GM19452 (cell line): Measurements from ENCODE around the gene RNF126.
A peak's percentile ranks its signal among the peaks of the same experiment; 100 is the strongest.

Experiments
- ATAC-seq: cut with Tn5 transposase; IDR thresholded peaks from one replicate; pipeline ENCODE4 v1.9.1; 2021; ENCODE audit not compliant: unreplicated experiment

RNF126 gene

GRCh38 chr19:648305-648704 is 14.7 kb downstream of the RNF126 start:
- ATAC-seq = no peak

GRCh38 chr19:647566-648284 is 15.3 kb downstream of the RNF126 start:
- no peak for ATAC-seq

- ATAC-seq = no peak
These were observed 16.0 kb downstream of the RNF126 start for GRCh38 chr19:646779-647565.

DNA sequence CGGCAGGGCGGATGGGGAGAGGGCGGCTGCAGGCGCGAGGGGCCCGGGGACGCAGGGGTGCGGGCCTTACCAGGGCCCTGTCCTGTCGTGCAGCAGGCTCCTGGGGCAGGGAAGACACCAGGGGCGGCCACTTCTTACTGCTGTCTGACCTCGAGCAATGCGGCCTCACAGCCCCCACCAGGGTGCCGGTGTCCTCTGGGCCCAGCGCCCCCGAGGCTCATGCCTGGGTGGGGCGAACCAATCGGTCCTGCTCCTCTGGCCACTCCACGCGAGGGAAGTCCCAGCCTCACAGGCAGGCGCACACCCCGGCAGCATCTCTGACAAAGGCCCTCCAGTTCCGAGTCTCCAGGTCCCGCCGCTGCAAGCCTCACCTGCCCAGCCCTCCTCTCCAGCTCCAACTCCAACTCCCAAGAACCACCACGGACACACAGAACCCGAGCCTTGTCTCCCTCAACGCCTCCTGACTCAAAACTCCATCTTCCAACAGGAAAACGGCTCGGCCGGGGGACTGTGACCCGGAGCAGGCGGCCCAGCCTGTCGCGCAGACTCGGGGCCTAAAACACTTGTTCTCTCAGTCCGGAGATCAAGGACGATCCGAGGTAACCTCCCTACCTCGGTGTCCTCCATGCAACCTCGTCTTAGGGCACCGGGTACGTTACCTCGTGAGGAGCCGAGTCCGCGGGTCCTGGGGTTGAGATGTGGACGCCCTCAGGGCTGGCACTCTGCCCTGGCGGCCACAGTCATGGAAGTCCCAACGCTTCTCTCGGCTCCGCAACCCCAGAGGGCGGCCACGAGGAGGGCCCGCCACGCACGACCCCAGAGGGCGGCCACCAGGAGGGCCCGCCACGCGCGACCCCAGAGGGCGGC is 16.9 kb downstream of the RNF126 start:
- no peak for ATAC-seq

GRCh38 chr19:644789-645188 is 18.2 kb downstream of the RNF126 start:
- no peak for ATAC-seq

DNA sequence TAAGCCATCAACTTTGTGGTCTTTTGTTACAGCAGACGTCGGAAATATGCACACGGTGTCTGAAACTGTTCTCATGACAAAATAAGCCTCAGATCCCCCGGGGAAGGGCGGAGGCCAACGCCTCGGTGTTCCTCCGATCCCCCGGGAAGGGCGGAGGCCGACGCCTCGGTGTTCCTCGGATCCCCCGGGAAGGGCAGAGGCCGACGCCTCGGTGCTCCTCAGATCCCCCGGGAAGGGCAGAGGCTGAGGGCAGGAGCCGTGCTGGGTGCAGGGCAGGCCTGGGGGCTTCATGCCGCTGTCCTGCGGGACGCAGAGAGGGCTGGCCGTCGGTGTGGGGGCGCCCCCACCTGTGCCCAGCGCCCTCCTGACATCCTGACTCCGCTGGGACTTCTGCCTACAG is 18.7 kb downstream of the RNF126 start:
- no peak for ATAC-seq

- no peak for ATAC-seq
These were observed 19.3 kb downstream of the RNF126 start for GRCh38 chr19:643736-644135.

GRCh38 chr19:642767-643727 is 20.0 kb downstream of the RNF126 start:
- ATAC-seq = no peak

DNA sequence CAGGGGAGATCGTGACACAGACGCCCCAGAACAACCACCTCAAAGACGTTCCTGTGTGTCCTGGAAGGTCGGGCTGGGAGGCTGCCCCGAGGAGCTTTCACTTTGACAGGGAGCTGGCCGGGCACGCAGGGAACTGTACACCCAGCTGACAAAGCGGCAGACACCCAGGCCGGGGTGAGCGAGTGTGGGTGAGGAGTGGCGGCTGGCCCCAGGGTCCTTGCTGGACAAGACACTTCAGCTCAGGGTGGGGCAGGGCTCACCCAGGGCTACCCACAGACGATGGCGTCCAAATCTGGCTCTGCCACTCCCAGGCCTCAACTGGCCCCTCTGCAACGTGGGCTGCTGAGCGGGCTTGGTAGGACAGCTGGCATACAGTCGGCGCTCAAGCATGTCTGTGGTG is 21.3 kb downstream of the RNF126 start:
- no peak for ATAC-seq

GRCh38 chr19:640606-641189 is 22.3 kb downstream of the RNF126 start:
- no peak for ATAC-seq

DNA sequence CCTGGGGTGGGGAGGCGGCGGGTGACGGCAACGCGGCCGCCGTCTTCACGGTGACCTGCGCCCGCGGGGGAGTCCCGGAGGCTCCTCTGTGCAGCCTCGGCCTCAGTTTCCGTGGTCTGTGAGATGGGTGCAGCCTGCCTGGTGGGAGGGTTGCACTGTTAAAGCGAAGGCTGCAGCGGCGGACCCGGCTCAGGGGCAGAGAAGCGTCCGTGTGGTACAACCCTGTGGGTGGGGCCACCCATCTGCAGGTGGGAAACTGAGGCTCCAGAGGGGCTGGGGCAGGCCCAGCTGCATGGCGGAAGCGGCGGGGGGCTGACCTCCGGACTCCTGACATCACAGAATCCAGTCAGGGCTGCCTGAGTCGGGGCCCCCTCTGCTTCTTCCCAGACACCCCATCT is 22.9 kb downstream of the RNF126 start:
- ATAC-seq = no peak

GRCh38 chr19:639253-640160 is 23.5 kb downstream of the RNF126 start, which contains the start of gene FGF22:
FGF22 (plus strand) TSS chr19:639879; CDS start chr19:639926, 47 bp downstream.
- ATAC-seq = no peak

DNA sequence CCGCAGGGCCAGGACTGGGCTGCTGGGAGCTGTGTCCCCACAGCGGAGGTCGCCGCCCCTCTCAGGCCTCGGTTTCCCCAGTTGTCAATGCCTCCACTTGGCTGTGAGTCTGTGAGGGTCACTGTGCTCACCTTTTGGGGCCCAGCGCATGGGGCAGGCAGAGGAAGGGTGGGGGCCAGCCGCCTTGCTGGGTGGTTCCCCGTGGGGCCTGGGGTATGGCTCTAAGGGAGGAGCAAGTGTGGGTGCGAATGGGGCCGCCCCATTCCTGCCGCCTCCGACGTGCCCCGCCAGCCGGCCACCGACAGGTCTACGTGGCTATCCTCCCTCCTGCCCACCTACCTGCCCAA is 24.1 kb downstream of the RNF126 start:
- no peak for ATAC-seq

- no peak for ATAC-seq
These were observed 27.9 kb downstream of the RNF126 start for GRCh38 chr19:634975-635652.

GRCh38 chr19:633786-634639 is 29.0 kb downstream of the RNF126 start:
- no peak for ATAC-seq

GRCh38 chr19:633068-633785 is 29.8 kb downstream of the RNF126 start, which contains the start of gene POLRMT:
POLRMT (minus strand) TSS chr19:633537; CDS start chr19:633512, 25 bp downstream.
- peak; percentile 81 for ATAC-seq

GRCh38 chr19:632579-633067 is 30.4 kb downstream of the RNF126 start:
- ATAC-seq = peak; percentile 5
